ENCODE data around the gene RAB33B. TPM values are rescaled to one million over a fixed set of nuclear protein-coding genes. Genes with fewer than 3 reads are reported as not detected.

Gene RAB33B
- total and polyA plus RNA-seq, 4 donors: 3.8 to 24.8 (median 7.0) TPM

- H3K27me3 ChIP-seq (ENCODE audit: control insufficient read depth in 3 of 3, insufficient read depth in 3 of 3, low read length in 2 of 3): no peaks in the 10 kb centered on the region
- no peak overlapping the region for H3K9ac ChIP-seq (ENCODE audit: insufficient read depth in 1 of 2, low read length in 2 of 2)
- H3K9me3 ChIP-seq (ENCODE audit: control insufficient read depth in 4 of 4, insufficient read depth in 3 of 4, low read length in 3 of 4): no peaks in the 10 kb centered on the region
- peaks cover 0 to 3% (median 0%) of the 10 kb centered on the region in 5 donors for H3K4me1 ChIP-seq (ENCODE audit: control insufficient read depth in 5 of 5, insufficient read depth in 5 of 5, low read length in 5 of 5)
- DNase-seq: no peak
- ATAC-seq (ENCODE audit: insufficient read depth, low FRiP score): no peak
- 81 to 83% methylated on average over 11 of the region's 11 CpGs for WGBS, 2 donors
- H3K27ac ChIP-seq (ENCODE audit: low read depth in 1 of 2, low read length in 1 of 2): no peak overlapping the region
- TF ChIP-seq, protein P1, sequence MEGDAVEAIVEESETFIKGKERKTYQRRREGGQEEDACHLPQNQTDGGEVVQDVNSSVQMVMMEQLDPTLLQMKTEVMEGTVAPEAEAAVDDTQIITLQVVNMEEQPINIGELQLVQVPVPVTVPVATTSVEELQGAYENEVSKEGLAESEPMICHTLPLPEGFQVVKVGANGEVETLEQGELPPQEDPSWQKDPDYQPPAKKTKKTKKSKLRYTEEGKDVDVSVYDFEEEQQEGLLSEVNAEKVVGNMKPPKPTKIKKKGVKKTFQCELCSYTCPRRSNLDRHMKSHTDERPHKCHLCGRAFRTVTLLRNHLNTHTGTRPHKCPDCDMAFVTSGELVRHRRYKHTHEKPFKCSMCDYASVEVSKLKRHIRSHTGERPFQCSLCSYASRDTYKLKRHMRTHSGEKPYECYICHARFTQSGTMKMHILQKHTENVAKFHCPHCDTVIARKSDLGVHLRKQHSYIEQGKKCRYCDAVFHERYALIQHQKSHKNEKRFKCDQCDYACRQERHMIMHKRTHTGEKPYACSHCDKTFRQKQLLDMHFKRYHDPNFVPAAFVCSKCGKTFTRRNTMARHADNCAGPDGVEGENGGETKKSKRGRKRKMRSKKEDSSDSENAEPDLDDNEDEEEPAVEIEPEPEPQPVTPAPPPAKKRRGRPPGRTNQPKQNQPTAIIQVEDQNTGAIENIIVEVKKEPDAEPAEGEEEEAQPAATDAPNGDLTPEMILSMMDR (IDR thresholded peaks at IDR 0.05; ENCODE audit: control extremely low read depth, extremely low read depth): no peak
- peaks cover 22 to 27% (median 24%) of the 10 kb centered on the region in 4 donors for H3K36me3 ChIP-seq (ENCODE audit: control insufficient read depth in 4 of 4, insufficient read depth in 4 of 4, low read length in 4 of 4)
- no peak overlapping the region for H3K4me3 ChIP-seq
Measured at GRCh38 chr4:139508581-139509237, 54.8 kb downstream of the RAB33B start.

- peak in 1 of 3 donors; percentile 38 for DNase-seq
- Histone ChIP-seq H3K27ac (ENCODE audit: low read depth in 1 of 2, low read length in 1 of 2) (no peak overlapping the region), H3K36me3 (ENCODE audit: control insufficient read depth in 4 of 4, insufficient read depth in 4 of 4, low read length in 4 of 4) (peaks cover 25 to 32% (median 29%) of the 10 kb centered on the region in 4 donors), H3K27me3 (ENCODE audit: control insufficient read depth in 3 of 3, insufficient read depth in 3 of 3, low read length in 2 of 3) (no peaks in the 10 kb centered on the region), H3K9ac (ENCODE audit: insufficient read depth in 1 of 2, low read length in 2 of 2) (no peak overlapping the region), H3K4me1 (ENCODE audit: control insufficient read depth in 5 of 5, insufficient read depth in 5 of 5, low read length in 5 of 5) (peaks cover 0 to 4% (median 0%) of the 10 kb centered on the region in 5 donors), H3K4me3 (no peak overlapping the region), H3K9me3 (ENCODE audit: control insufficient read depth in 4 of 4, insufficient read depth in 3 of 4, low read length in 3 of 4) (no peaks in the 10 kb centered on the region)
- TF ChIP-seq, protein P1 (IDR thresholded peaks at IDR 0.05; ENCODE audit: control extremely low read depth, extremely low read depth): peak; percentile 9
- no peak for ATAC-seq (ENCODE audit: insufficient read depth, low FRiP score)
- WGBS, 2 donors: 83 to 88% methylated on average over 6 of the region's 6 CpGs
Measured at GRCh38 chr4:139509727-139510410, 55.9 kb downstream of the RAB33B start.

DNA sequence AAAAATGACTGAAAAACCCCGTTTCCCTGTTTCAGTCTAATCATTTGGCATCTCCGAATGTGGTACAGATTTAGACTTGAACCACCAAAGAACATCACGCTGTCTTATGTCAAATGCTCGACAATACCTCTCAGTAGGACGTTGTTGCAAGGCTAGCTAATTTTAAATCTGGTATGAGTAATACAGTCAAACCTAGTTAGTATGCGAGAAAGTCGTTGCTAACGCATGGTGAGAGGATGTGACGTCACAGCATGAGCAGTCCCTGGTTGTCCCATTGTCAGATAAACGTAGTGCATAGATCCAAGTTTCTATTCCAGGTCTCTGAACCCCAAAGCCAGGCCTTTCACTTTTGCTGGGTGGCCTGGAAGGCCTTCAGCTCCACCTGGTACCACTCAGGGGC is 57.4 kb downstream of the RAB33B start:
- Histone ChIP-seq H3K36me3 (ENCODE audit: control insufficient read depth in 4 of 4, insufficient read depth in 4 of 4, low read length in 4 of 4) (peaks cover 25 to 37% (median 29%) of the 10 kb centered on the region in 4 donors), H3K27ac (ENCODE audit: low read depth in 1 of 2, low read length in 1 of 2) (no peak overlapping the region), H3K4me3 (no peak overlapping the region)

More for the DNA sequence above, 57.4 kb downstream of the RAB33B start:
- no peak overlapping the region for H3K9ac ChIP-seq (ENCODE audit: insufficient read depth in 1 of 2, low read length in 2 of 2)
- DNase-seq (no peak), ATAC-seq (ENCODE audit: insufficient read depth, low FRiP score) (no peak)
- H3K27me3 ChIP-seq (ENCODE audit: control insufficient read depth in 3 of 3, insufficient read depth in 3 of 3, low read length in 2 of 3): no peaks in the 10 kb centered on the region
- WGBS, 2 donors: 76 to 81% methylated on average over 10 of the region's 10 CpGs
- no peaks in the 10 kb centered on the region for H3K9me3 ChIP-seq (ENCODE audit: control insufficient read depth in 4 of 4, insufficient read depth in 3 of 4, low read length in 3 of 4)
- H3K4me1 ChIP-seq (ENCODE audit: control insufficient read depth in 5 of 5, insufficient read depth in 5 of 5, low read length in 5 of 5): peaks cover 0 to 9% (median 3%) of the 10 kb centered on the region in 5 donors
- TF ChIP-seq, protein P1 (IDR thresholded peaks at IDR 0.05; ENCODE audit: control extremely low read depth, extremely low read depth): no peak
